Omental fat pad (tissue), 4 donors: ENCODE data around the gene IMPA2. TPM values are rescaled to one million over a fixed set of nuclear protein-coding genes. Genes with fewer than 3 reads are reported as not detected.

Experiments used
- ATAC-seq: fragments of 150-250 bp; one replicate; pipeline ENCODE4 v1.9.1; 2016; ENCODE audit warnings: mild to moderate bottlenecking, moderate library complexity; ENCODE audit not compliant: low FRiP score
- DNase-seq: peaks from one replicate; pipeline ENCODE4 v3.0.0-alpha.2; 2019; ENCODE audit warnings: low spot score
- CTCF ChIP-seq, 3 donors: fragments of 450-650 bp; IDR thresholded peaks; one replicate each; pipeline ENCODE4 v1.5.1; 2016 to 2017; ENCODE audit warnings: antibody characterized with exemption in 3 of 3, mild to moderate bottlenecking in 3 of 3, moderate library complexity in 2 of 3
- total RNA-seq, 4 donors: library from RNA; depleted of rRNA; stranded (reverse); fragments of >200 nt; gene quantifications; one replicate each; pipeline ENCODE4 v1.1.0, GENCODE V29; 2016

IMPA2 gene
- total RNA-seq, 4 donors from 2014 or later, result 18.7 to 31.6 (median 27.7) TPM

DNA sequence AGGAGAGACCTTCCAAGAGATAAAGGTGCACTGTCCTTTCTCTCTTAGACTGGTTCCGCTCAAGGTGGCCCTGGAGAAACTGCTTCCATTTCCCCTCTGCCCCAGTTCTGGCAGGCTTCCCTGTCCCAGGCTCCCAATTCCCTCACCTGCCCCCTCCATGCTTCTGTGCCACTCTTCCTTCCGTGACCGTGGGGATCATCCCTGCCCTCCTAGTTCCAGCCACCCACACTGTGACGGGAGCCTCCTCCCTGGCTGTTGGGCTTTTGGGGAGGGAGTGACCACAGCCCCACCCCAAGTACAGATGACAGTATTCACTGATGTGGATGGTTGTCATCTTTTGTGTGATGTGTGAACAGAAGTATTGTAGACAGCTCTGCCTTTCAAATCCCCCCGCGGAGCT, 2.8 kb downstream of the IMPA2 start:
- DNase-seq (no peak), ATAC-seq (no peak)
- no peak for TF ChIP-seq CTCF (IDR thresholded peaks at IDR 0.05)

DNA sequence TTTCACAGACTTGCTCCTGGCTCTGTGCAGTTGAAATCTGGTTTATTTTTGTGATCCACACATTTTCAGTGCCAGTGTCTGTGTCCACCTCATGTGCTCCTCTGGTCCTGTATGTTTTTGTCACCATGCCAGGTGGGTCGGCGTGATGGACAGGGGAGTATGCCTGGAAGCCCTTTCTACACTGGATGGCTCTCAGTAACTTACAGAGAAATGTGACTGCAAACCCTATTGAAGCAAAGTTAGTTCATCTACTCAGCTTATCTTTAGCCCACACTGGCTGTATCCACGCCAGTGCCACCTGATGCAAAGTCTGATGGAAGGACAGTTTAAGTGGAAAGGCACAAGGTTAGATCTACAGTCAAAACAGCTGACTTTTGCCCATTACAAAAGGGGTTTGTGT, 4.3 kb downstream of the IMPA2 start:
- no peak for TF ChIP-seq CTCF (IDR thresholded peaks at IDR 0.05)
- no peak for ATAC-seq
- no peak for DNase-seq

GRCh38 chr18:11986061-11986460, 4.8 kb downstream of the IMPA2 start:
- ATAC-seq (no peak), DNase-seq (no peak)
- TF ChIP-seq CTCF (IDR thresholded peaks at IDR 0.05), result no peak

DNA sequence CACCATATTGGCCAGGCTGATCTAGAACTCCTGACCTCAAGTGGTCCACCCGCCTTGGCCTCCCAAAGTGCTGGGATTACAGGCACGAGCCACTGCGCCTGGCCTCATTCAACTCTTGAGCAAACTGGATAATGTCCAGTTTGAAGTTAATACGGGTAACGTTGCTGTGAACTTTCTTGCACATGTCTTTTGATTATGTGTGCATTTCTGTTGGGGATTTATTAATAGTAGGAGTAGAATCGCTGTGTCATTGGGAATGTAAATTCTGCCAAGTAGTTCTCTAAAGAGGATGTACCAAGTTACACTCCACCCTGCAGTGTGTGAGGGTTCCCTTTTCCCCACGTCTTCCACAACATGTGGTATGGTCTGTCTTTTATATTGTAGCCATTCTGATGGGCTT, 6.2 kb downstream of the IMPA2 start:
- DNase-seq (no peak), ATAC-seq (no peak)
- TF ChIP-seq CTCF (IDR thresholded peaks at IDR 0.05), result no peak

DNA sequence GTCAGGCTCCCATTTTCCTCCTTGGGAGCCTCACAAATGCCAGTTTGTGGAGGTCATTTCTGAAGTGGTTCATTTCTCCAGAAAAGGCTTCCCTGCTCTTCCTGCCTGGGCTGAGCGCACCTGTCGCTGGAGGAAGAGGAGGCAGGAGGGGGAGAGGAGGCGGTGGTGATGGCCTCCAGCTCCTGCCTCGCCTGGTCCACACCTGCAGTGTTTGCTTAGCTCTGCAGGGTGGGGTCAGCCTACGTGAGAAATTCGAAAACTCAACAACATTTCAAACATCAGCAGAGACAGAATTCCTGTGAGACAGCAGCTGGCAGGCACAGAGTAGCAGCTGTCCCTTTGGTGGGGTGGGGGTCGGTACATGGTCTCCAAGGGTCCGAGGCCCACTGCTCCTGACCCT, 7.9 kb downstream of the IMPA2 start:
- no peak for DNase-seq
- no peak for ATAC-seq
- no peak for TF ChIP-seq CTCF (IDR thresholded peaks at IDR 0.05)

- TF ChIP-seq CTCF (IDR thresholded peaks at IDR 0.05), result no peak
- no peak for DNase-seq
- ATAC-seq, result no peak
Observed at GRCh38 chr18:11989966-11990380, 8.7 kb downstream of the IMPA2 start.

- DNase-seq, result no peak
- ATAC-seq, result no peak
- TF ChIP-seq CTCF (IDR thresholded peaks at IDR 0.05), result no peak
Observed at GRCh38 chr18:11990539-11990938, 9.2 kb downstream of the IMPA2 start.
